ENCODE measurements around the gene FEZ2. TPM values are rescaled to one million over a fixed set of nuclear protein-coding genes. Genes with fewer than 3 reads are reported as not detected.

FEZ2 gene
- total RNA-seq, 2 donors from 2014 or later = 37.5 to 49.8 TPM

DNA sequence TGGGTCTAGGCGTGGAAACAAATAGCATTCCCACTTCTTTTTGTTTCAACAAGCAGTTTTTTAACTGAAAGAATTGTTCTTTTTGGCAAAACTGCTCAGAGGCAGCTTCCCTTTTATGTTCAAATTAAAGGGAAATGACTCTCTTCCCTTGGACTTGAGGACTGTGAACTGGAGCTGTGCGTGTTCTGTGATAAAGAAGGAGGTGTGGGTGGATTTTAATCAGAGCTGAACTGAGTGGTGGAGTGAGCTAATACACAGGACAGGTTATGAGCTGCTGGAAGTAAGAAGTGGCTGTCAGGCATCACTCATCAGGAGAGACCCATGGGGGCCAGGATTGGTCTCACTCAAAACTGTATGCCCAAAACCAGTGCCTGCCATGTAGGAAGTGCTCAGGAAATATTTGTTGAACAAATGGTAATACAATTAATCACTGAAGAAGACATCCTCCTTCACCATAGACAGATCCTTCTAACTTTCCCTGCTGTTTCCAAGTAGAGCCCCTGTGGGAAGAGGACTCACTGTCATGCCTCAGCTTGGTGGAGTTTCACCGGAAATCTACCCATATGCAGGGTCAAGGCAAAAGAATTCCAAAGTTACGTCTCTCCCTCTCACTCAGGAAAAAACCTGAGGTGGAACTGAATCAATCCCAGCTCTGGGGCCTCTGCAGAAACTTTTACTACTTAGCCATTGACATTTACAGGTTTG lies 55.9 kb downstream of the FEZ2 start:
- 71% methylated on average over 4 of the region's 4 CpGs for WGBS
- intact Hi-C loops (cut with DNase I) = no loop called here
- H3K36me3 ChIP-seq = no peaks in the 10 kb centered on the region
- no peak overlapping the region for H3K27ac ChIP-seq
- no peaks in the 10 kb centered on the region for H3K27me3 ChIP-seq (replicated peaks; ENCODE audit: insufficient read depth)
- no peak for TF ChIP-seq POLR2AphosphoS5 (IDR thresholded peaks at IDR 0.05)
- TF ChIP-seq, protein P1, sequence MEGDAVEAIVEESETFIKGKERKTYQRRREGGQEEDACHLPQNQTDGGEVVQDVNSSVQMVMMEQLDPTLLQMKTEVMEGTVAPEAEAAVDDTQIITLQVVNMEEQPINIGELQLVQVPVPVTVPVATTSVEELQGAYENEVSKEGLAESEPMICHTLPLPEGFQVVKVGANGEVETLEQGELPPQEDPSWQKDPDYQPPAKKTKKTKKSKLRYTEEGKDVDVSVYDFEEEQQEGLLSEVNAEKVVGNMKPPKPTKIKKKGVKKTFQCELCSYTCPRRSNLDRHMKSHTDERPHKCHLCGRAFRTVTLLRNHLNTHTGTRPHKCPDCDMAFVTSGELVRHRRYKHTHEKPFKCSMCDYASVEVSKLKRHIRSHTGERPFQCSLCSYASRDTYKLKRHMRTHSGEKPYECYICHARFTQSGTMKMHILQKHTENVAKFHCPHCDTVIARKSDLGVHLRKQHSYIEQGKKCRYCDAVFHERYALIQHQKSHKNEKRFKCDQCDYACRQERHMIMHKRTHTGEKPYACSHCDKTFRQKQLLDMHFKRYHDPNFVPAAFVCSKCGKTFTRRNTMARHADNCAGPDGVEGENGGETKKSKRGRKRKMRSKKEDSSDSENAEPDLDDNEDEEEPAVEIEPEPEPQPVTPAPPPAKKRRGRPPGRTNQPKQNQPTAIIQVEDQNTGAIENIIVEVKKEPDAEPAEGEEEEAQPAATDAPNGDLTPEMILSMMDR (IDR thresholded peaks at IDR 0.05) = no peak
- TF ChIP-seq POLR2A (IDR thresholded peaks at IDR 0.05) = no peak
- no peak for DNase-seq (ENCODE audit: low spot score)
- no peaks in the 10 kb centered on the region for H3K4me1 ChIP-seq (replicated peaks)
- no peak overlapping the region for H3K4me3 ChIP-seq
- no peaks in the 10 kb centered on the region for H3K9me3 ChIP-seq

- DNase-seq (ENCODE audit: low spot score) = no peak
Observed at GRCh38 chr2:36540986-36541754, 56.8 kb downstream of the FEZ2 start.

DNA sequence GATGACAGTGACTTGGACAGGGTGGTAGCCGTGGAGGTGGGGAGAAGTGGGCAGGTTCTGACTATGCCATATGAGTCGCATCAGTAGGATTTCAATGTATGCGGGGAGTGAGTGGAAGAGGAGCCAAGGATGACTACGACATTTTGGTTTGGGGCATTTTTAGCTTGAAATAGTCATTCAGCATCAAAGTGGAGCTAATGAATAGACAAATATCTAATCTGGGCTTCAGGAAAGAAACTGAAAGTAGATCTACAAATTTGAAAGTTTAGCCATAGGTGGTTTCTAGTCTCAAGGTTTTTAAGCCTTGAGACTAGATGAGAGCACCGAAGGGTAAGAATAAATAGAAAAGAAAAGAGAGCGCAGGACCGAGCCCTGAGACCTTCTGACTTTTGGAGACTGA lies 58.3 kb downstream of the FEZ2 start:
- no peak overlapping the region for H3K4me3 ChIP-seq
- H3K4me1 ChIP-seq (replicated peaks) = no peaks in the 10 kb centered on the region
- no peak overlapping the region for H3K27ac ChIP-seq
- no peak for TF ChIP-seq POLR2A (IDR thresholded peaks at IDR 0.05)
- TF ChIP-seq, protein P1 (IDR thresholded peaks at IDR 0.05) = no peak
- TF ChIP-seq POLR2AphosphoS5 (IDR thresholded peaks at IDR 0.05) = no peak
- intact Hi-C loops (cut with DNase I) = no loop called here
- DNase-seq (ENCODE audit: low spot score) = no peak
- H3K9me3 ChIP-seq = no peaks in the 10 kb centered on the region
- H3K27me3 ChIP-seq (replicated peaks; ENCODE audit: insufficient read depth) = no peaks in the 10 kb centered on the region
- no peaks in the 10 kb centered on the region for H3K36me3 ChIP-seq
- WGBS = 95% methylated on average over 7 of the region's 7 CpGs

More at GRCh38 chr2:36540986-36541754, 56.8 kb downstream of the FEZ2 start:
- 93% methylated on average over 11 of the region's 11 CpGs for WGBS
- no peaks in the 10 kb centered on the region for H3K36me3 ChIP-seq
- intact Hi-C loops (cut with DNase I) = no loop called here
- no peaks in the 10 kb centered on the region for H3K9me3 ChIP-seq
- no peak overlapping the region for H3K4me3 ChIP-seq
- no peaks in the 10 kb centered on the region for H3K27me3 ChIP-seq (replicated peaks; ENCODE audit: insufficient read depth)
- TF ChIP-seq POLR2AphosphoS5 (IDR thresholded peaks at IDR 0.05) (no peak), POLR2A (IDR thresholded peaks at IDR 0.05) (no peak)
- TF ChIP-seq, protein P1 (IDR thresholded peaks at IDR 0.05) = no peak
- no peaks in the 10 kb centered on the region for H3K4me1 ChIP-seq (replicated peaks)
- H3K27ac ChIP-seq = no peak overlapping the region

DNA sequence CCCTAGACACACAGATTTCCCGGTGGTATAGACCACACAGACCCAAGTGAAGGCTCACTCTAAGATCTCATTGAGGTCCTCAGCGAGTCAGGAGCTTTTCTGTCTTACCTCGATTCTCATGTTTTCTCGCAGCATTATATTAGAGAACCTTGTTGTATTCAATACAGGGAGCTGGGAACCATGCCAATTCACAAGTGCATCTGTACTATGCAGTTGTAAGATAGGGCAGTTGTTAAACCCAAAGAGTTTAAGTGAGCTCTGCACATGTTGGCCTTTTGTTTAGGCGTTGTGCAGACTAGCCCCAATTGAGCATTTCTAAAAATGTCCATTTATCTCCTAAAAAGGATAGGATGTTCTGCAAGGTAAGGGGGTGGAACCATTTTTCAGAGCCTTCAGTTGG lies 59.6 kb downstream of the FEZ2 start:
- Histone ChIP-seq H3K4me1 (replicated peaks) (no peaks in the 10 kb centered on the region), H3K4me3 (no peak overlapping the region), H3K27ac (no peak overlapping the region), H3K9me3 (no peaks in the 10 kb centered on the region), H3K36me3 (no peaks in the 10 kb centered on the region), H3K27me3 (replicated peaks; ENCODE audit: insufficient read depth) (no peaks in the 10 kb centered on the region)
- TF ChIP-seq POLR2A (IDR thresholded peaks at IDR 0.05) = no peak
- no peak for TF ChIP-seq POLR2AphosphoS5 (IDR thresholded peaks at IDR 0.05)
- TF ChIP-seq, protein P1 (IDR thresholded peaks at IDR 0.05) = no peak
- no peak for DNase-seq (ENCODE audit: low spot score)
- 69% methylated on average over 5 of the region's 5 CpGs for WGBS
- intact Hi-C loops (cut with DNase I) = no loop called here
